HCT116 (cell line): ENCODE results near the gene PLXNB3.

Experiments used
- MAX ChIP-seq: IDR thresholded peaks from 2 replicates; pipeline ENCODE4 v1.6.1; 2012
- POLR2A ChIP-seq: IDR thresholded peaks from 2 replicates; pipeline ENCODE4 v1.7.0; 2011; ENCODE audit warnings: borderline replicate concordance; ENCODE audit not compliant: insufficient read depth, insufficient read length; ENCODE audit errors: extremely low read depth
- TF ChIP-seq, protein P1 (sequence below), 3 experiments: fragments of 200-600 bp in 1 of 3; sonication (generic) in 1 of 3; IDR thresholded peaks in 2 of 3; conservative IDR thresholded peaks in 1 of 3; 2 replicates each; pipeline ENCODE4 v1.5.1; 2012 to 2017; ENCODE audit warnings: low read depth in 2 of 3, low read length in 2 of 3, antibody characterized with exemption in 1 of 3, borderline replicate concordance in 1 of 3, control low read depth in 1 of 3, mild to moderate bottlenecking in 1 of 3, mixed read lengths in 1 of 3, mixed run types in 1 of 3, moderate library complexity in 1 of 3; ENCODE audit not compliant: insufficient read depth in 1 of 3

DNA sequence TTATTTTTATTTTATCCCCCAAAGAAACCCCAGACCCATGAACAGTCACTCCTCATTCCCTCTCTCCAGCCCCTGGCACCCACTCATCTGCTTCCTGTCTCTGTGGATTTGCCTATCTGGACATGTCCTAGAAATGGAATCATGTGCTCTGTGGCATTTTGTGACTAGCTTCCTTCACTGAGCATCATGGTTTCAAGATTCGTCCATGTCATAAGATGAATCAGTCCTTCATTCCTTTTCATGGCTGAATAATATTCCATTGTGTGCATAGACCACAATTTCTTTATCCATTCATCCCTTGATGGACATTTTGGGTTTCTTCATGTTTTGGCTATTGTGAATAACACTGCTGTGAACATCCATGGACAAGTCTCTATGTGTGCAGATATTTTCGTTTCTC is 29.2 kb upstream of the PLXNB3 start:
- TF ChIP-seq MAX: no peak
- TF ChIP-seq POLR2A: no peak
- TF ChIP-seq, protein P1, sequence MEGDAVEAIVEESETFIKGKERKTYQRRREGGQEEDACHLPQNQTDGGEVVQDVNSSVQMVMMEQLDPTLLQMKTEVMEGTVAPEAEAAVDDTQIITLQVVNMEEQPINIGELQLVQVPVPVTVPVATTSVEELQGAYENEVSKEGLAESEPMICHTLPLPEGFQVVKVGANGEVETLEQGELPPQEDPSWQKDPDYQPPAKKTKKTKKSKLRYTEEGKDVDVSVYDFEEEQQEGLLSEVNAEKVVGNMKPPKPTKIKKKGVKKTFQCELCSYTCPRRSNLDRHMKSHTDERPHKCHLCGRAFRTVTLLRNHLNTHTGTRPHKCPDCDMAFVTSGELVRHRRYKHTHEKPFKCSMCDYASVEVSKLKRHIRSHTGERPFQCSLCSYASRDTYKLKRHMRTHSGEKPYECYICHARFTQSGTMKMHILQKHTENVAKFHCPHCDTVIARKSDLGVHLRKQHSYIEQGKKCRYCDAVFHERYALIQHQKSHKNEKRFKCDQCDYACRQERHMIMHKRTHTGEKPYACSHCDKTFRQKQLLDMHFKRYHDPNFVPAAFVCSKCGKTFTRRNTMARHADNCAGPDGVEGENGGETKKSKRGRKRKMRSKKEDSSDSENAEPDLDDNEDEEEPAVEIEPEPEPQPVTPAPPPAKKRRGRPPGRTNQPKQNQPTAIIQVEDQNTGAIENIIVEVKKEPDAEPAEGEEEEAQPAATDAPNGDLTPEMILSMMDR (IDR thresholded peaks at IDR 0.05 in 2 of 3, conservative IDR thresholded peaks at IDR 0.05 in 1 of 3; ENCODE audit: borderline replicate concordance in 1 of 3, insufficient read depth in 1 of 3, low read depth in 2 of 3, low read length in 2 of 3): no peak
